Left renal pelvis (tissue), 4 donors: Measurements from ENCODE around the gene ACTR3. TPM values are rescaled to one million over a fixed set of nuclear protein-coding genes. Genes with fewer than 3 reads are reported as not detected.

Experiments used
- DNase-seq, 4 donors: peaks; one replicate each; pipeline ENCODE4 v3.0.0-alpha.2; 2013; ENCODE audit warnings: low read depth in 4 of 4, low spot score in 3 of 4
- polyA plus RNA-seq, 4 donors: library from polyadenylated mRNA; unstranded; fragments of 120-200 nt; gene quantifications; one replicate each; pipeline ENCODE4 v1.2.1, GENCODE V29; 2013; ENCODE audit not compliant: insufficient read length in 4 of 4

Gene ACTR3
- polyA plus RNA-seq, 4 donors: 126 to 181 (median 160) TPM

GRCh38 chr2:113875135-113875534 lies 14.8 kb upstream of the ACTR3 start:
- DNase-seq: no peak

DNA sequence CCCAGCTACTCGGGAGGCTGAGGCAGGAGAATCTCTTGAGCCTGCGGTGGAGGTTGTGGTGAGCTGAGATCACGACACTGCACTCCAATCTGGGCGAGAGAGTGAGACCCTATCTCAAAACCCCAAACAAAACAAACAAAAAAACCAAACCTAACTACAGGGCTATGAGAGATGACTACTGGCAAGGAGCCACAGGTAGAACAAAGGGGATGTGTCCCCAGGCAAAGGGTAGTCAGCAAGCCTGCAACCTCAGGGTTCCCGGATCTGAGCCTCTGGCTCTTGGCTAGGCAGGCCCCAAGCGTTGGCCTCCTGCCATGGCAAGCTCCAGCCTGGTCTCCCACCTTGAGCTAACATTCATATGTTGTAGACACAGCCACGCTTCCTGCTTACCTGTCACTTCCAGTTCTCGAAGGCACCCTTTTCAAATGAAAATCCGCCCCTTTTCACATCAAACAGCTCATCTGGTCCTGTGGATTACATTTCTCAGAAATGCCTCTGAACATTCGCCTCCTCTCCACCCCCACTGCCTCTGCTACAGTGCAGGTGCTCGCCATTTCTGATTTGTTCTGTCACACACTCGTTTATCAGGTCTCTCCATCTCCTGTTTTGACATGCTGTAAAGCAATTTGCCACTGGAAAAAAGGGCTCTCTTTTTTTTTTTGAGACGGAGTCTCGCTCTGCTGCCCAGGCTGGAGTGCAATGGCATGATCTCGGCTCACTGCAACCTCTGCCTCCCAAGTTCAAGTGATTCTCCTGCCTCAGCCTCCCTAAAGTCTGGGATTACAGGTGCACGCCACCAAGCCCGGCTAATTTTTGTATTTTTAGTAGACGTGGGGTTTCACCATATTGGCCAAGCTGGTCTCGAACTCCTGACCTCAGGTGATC lies 13.1 kb upstream of the ACTR3 start:
- DNase-seq: no peak

DNA sequence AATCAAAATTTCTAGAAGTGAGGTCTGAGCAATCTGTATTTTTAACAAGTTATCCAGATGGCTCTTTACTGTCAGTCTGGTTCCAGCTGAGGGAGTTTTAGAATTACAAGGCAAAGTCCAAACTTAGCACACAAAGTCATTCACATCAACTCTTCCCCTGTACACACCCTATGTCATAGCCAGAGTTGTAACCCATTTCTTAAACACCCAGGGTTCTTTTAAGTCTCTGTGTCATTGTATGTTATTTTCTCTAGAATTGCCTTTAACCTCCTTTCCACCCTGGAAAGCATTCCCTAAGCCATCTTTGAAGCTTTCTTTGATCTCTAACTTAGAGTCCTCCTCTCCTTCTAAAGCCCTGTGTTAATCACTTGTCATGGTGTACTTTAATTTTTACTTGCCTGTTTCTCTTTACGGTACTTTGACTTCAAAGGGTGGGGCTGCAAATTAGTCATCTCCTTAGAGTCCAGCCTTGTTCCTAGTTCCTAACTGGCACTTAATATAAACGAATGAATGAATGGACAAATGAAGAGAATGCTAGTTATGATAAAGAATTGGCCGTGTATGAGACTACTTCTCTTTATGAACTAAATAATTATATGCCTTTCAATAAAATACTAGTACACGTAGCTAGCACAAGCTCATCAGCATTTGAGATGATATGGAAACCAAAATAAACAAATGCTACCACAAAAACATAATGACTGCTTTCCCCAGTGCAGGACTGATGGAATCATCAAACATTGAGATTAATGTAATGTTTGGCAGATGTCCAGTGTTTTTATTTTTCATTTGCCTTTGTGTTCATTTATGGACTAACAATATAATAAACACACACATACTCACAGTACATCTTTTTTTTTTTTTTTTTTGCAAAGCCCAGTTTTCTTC lies 11.9 kb upstream of the ACTR3 start:
- no peak for DNase-seq

GRCh38 chr2:113878743-113879142 lies 11.1 kb upstream of the ACTR3 start:
- no peak for DNase-seq

- no peak for DNase-seq
Measured at GRCh38 chr2:113879457-113879856, 10.4 kb upstream of the ACTR3 start.

GRCh38 chr2:113886479-113887008 lies 3.3 kb upstream of the ACTR3 start:
- no peak for DNase-seq

- no peak for DNase-seq
Measured at GRCh38 chr2:113887009-113887792, 2.7 kb upstream of the ACTR3 start.

DNA sequence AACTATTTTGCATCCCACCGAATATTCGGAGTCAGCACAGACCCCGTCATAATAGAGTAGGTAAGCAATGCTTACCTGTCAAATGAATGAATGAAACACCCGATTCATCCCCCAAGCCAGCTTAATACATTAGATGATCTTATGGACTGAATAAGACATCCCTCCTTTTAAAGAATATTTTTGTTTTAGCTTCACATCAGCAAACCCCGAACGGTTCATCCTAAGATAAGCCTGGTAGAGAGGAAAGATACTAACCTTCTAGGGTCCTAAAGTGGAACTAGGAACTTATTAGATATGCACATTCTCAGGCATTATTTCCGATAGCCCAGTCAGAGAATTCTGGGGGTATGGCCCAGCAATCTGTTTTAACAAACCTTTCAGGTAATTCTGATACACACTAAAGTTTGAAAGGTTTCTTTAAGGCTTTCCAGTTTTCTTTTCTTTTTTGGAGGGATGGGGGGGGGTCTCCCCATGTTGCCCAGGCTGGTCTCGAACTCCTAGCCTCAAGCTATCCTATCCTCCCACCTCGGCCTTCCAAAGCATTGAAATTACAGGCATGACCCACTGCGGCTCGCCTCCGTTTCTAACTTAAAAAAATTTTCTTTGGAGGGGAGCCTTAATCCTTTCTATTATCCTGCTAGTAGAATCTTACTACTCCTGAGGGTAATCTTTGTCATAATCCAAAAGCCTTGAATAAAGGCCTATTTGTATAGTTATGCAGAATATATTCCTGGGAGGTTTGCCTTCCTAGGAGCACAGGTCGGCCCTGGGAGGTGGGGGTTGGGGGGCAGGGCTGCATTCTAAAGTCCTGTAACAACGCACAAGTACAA lies 1.0 kb upstream of the ACTR3 start:
- DNase-seq: no peak

GRCh38 chr2:113890253-113891235 lies 655 bp downstream of the ACTR3 start:
- peak in 3 of 4 donors; percentile 45 to 55 (median 47) for DNase-seq

DNA sequence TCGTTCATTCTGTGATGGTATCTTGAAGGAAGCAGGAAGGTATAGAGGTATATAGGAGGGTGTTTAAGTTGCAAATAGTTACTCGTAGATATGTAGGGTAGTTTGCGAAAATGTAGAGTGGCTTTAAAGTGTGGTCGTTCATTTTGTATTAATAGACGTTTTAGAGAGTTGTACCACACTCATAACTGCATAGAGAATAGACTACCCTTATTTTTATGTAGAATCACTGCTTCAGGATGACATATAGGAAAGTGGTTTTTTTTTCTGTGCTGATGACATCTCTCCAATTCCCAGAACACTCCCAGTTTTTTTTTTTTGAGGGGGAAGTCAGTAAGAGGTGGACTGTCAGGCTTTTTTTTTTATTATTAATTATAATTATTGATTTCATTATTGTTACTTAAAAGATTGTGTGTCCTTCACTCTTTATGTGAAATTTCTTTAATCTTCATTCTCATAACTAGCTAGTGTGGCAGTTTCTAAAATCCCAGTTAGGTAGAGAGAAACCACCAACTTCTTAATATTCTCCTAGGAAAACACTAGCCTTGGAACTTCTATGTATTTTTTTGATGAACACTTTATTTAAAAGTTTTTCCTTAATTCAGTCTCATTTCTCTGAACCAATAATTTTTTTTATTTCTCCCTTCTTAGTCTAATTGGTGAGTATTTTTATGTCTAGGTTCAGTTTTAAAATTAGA lies 1.5 kb downstream of the ACTR3 start:
- DNase-seq: no peak

DNA sequence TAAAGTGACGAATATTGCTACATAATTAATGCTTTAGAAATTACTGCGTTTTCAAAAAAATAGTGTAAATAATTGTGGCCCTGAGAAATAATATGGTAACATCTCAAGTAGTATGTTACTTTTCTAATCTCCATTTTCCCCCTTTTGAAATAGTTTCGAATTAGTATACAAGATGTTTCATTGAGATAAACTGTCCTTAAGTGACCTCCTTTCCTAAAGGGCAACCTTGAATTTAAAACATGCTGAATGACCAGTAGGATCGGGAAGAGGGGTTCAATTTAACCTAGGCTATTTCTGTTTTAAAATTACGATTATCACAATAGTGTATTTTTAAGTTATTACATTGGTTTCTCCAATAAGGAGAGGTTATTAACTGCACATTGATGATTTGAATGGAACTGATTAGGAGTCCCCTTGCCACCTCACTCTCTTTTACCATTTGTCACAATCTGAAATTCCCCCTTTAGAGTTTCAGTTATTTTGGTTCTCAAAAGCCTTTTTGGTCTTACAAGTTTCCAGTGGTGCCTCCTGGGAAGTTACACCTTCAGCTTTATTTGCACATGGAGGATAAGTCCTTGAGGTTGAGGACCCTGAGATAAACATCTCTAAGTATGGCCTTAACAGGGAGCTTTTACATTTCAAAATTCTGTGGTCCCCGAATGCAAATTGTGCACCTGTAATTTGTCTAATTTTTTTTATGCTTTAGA lies 2.3 kb downstream of the ACTR3 start:
- no peak for DNase-seq

- DNase-seq: no peak
Measured at GRCh38 chr2:113894156-113894743, 4.4 kb downstream of the ACTR3 start.

DNA sequence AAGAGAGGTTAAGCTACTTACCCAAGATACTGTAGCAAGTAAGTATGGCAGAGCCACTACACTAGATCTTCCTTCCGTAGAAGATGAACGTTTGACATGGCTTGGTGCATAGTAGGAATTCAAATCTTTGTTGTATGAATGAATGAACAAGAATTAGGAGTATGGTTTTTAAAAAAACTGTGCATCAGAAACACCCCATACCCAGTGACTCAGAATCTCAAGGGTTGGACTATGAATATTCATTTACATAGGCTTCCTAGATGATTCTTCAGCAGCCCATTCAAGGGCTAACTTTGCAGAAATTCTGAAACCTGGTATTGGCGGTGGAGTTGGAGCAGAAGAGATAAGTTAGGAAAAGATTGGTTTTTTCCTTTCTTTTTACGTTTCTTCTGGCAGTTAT lies 5.4 kb downstream of the ACTR3 start:
- no peak for DNase-seq

- DNase-seq: no peak
Measured at GRCh38 chr2:113895819-113896563, 6.1 kb downstream of the ACTR3 start.

DNA sequence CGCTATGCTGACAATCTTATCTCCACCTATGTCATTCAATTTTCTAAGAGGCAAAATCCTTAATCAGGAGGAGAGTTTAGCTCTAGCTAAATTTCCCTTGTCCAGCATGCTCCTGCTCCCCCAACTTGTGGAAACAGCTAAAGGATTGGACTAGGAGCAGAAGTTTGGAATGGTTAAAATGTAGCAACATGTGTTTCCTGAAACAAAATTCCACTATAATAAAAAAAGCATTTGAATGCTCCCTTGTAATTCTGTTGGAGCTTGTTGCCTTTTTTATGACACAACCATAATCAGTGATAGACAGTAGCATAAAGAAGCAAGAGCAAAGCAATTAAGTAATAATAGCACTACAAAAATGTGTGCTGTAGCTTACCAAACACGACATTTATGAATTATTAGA lies 6.9 kb downstream of the ACTR3 start:
- no peak for DNase-seq

GRCh38 chr2:113898081-113898480 lies 8.2 kb downstream of the ACTR3 start:
- DNase-seq: no peak
